GM03348 (cell line): Measurements from ENCODE around the gene PRDM5.
A peak's percentile ranks its signal among the peaks of the same experiment; 100 is the strongest.

Experiments
- DNase-seq: peaks from one replicate; pipeline ENCODE4 v3.0.0; 2012; ENCODE audit warnings: low spot score

PRDM5 gene

GRCh38 chr4:120819805-120820437, 102.6 kb downstream of the PRDM5 start:
- DNase-seq = no peak

- peak; percentile 29 for DNase-seq
Measured at GRCh38 chr4:120816296-120816965, 106.1 kb downstream of the PRDM5 start.

- DNase-seq = no peak
Measured at GRCh38 chr4:120815361-120815760, 107.2 kb downstream of the PRDM5 start.

DNA sequence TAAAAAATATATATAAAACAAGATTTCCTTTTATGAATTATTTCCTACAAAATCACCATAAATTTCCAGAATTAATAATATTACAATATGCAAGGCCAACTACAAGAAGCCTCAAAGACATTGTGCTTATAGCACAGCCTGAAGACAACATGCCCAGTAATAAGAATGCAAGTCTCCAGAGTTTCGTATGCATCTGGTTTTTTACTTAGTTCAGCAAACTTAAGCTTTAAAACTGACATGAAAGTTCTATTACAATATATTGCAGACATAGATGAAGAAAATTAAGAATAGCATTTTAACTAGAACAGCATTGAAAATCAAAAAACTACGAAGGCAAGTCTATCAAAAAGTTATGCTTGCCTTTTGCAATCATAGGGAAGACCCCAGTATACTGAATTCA, 107.6 kb downstream of the PRDM5 start:
- no peak for DNase-seq

- DNase-seq = no peak
Measured at GRCh38 chr4:120812216-120812615, 110.3 kb downstream of the PRDM5 start.

DNA sequence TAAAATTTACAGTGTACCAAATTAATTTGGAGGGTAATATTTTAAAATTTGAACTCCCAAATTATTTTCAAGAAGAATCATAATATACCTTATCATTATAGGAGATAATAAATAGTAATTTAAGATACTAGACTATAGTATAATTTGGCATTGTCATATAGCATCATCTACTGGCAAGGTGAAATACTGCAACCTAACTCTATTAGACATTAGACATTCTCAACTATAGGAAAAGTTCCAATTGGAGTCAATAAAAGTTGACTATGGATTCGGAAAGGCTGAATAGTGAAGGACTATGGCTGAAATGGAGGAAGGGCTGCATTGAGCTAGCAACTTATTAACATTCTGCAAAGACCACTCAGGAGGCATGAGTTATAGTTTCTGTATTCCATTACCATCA, 113.0 kb downstream of the PRDM5 start:
- no peak for DNase-seq

GRCh38 chr4:120808475-120809141, 113.9 kb downstream of the PRDM5 start:
- no peak for DNase-seq

DNA sequence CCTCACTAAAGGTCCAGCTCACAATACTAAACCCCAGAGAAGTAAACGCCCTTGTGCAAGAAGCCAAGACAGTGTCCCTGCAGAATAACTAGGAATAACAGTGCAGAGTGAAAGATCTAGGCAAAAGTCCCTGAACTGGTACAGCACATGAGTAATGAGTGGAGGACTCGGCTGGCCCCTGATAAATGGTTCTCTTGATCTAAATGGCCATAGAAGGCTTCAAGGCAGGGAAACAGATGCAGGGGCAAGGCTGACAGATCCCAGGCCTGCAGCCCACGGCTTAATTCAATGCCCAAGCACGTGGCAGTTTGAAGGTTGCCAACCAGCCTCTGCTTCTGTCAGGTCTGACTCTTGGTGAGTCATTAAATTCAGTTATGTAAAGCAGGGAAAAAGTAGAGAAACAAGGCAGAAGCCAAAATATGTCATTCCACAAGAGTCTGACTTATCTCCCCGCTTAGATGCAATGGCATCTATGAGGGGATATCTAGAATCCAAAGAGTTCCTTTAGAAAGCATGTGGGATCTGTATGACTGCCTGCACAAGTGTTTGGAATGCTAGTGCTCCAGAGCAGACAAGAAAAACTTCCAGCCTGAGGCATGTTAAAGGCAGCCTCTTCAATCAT, 121.3 kb downstream of the PRDM5 start:
- peak; percentile 71 for DNase-seq

DNA sequence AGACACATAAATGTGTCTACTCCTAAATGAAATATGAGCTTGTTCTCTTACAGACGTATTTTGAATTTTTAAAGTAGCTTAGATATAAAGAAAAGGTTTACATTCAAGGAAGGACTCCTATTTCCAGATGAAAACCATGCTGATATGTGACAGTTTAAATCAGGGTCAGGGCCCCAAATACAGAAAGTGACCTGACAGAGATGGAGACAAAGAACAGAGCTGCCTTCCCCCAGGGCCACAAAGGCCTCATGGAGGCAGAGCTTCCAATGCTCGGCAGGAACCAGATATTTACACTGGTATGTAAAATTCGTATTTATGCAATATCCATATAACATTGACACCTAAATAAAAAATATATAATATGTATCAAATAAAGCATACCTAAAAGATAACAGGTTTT, 124.0 kb downstream of the PRDM5 start:
- no peak for DNase-seq

- no peak for DNase-seq
Measured at GRCh38 chr4:120796271-120796670, 126.3 kb downstream of the PRDM5 start.

DNA sequence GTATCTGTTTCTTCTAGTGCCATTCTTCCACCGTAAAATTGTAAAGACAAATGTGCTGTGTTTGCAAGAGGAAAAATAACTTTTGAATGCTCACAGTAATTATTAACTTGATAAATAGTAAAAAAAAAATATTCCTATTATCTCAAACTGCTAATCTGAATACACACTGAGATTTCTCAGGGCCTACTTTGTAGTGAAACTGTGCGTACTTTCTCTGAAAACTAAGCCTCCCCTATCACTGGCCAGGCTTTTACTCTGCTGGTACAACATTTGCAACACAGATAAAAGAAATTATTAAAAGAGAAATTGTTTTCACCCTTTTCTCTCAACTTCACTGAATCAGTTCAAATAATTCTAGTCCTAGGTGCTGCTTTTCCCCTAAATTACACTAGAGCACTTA, 137.3 kb downstream of the PRDM5 start:
- DNase-seq = no peak

- no peak for DNase-seq
Measured at GRCh38 chr4:120777459-120777858, 145.1 kb downstream of the PRDM5 start.

DNA sequence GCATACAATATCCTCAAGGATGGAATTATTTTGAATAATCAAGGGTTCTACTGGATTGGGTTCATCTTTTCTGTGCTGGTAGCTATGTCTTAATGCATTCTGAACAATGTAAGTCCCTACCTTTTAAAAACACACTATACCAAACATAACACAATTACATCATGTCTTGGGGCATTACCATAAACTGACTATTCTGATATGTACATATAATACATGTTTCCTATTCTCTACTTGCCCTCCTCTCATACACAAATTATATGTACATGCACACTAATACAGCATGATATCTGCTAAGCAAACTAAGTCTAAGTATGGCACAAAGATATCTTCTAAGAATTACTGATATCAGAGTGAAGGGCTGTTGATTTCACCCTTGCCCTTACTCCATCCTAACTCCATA, 147.1 kb downstream of the PRDM5 start:
- DNase-seq = no peak

- DNase-seq = no peak
Measured at GRCh38 chr4:120773641-120774040, 148.9 kb downstream of the PRDM5 start.

DNA sequence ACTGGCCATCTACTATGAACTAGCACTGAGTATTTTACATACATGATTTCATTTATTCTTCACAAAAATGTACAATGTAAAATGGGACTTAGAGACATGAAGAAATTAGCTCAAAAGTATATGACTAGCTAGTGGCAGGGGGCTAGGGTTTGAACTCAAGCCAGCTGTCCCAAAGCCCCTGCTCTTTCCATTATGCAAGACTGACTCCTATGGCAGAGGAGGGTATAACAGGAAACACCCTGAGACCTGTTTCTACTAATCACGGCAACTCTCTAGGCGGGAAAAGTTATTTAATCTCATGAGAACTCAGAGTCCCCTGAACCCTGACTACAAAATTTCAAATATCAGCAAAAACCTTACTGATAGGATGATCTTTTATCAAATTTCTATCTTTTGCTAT, 150.6 kb downstream of the PRDM5 start:
- DNase-seq = no peak

DNA sequence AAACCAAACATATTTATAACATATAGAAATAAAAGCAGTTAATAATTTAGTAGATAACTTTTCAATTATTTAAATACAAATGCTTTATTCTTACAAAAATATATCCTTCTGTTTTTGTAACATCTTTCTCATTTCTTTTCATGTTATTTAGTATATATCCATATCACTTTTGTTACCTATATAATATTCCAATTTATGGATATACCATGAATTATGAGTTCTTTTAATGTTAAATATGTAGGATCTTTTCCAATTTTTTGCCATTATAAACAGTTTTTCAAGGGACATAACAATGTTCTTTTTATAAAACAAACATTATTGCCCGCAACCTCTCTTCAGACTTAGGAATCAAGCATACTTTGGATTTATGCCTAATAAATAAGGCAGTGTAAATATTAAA, 151.6 kb downstream of the PRDM5 start:
- no peak for DNase-seq

GRCh38 chr4:120769227-120769626, 153.3 kb downstream of the PRDM5 start:
- peak; percentile 26 for DNase-seq

DNA sequence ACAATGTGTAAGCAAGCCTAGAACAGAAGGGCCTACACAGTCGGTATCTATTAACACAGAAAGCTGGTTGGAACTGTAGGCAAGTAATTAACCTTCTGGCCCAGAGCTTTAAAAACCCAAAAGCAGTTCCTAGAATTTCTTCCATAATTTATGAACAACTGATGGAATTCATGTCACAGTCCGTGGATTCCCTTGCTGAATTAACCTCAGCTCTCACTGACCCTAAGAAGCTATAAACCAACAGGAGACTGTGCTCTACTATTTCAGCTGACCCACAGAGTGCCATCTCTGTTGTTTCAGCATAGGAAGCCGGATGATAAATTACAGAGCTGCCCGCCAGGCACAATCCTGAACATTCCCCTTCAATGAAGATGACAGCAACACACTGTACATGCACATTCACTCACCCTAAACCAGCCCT, 157.3 kb downstream of the PRDM5 start:
- DNase-seq = no peak

- DNase-seq = no peak
Measured at GRCh38 chr4:120763650-120764049, 158.9 kb downstream of the PRDM5 start.

DNA sequence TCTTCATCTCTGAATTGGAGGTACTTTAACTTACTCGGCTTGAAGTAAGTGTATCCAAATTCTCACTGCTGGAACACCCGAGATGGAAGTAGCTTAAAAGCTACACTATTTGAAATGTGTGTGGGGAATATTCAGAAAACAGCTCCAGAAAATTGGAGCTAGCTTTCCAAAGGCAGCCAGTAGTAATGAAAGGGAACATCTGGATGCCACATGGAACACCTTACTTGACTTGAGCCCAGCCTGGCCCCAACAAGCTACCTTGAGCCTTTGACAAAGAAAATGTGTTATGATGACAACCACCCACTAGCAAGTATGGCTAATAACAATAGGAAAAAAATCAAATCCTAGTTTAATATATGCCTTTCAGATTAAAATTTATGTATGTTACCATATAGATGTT, 161.5 kb downstream of the PRDM5 start:
- DNase-seq = no peak

- no peak for DNase-seq
Measured at GRCh38 chr4:120760047-120760446, 162.5 kb downstream of the PRDM5 start.

DNA sequence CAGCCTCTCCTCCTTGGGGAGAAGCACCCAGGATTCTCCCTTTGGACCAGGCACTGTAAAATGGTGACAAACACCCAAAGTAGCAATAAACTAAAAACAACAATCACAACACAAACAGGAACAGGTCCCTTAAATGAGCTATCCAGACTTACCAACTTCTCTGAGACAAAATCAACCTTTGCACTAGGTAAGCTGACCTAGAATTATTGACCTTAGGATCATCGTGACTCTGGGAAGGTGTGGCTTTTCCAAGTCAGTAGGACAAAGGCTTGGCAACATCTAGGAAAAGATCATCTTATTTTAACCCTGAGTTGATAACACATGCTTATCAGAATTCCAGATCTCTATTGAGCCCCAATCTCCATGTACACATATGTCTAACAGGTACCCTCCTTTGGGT, 166.7 kb downstream of the PRDM5 start:
- DNase-seq = no peak

DNA sequence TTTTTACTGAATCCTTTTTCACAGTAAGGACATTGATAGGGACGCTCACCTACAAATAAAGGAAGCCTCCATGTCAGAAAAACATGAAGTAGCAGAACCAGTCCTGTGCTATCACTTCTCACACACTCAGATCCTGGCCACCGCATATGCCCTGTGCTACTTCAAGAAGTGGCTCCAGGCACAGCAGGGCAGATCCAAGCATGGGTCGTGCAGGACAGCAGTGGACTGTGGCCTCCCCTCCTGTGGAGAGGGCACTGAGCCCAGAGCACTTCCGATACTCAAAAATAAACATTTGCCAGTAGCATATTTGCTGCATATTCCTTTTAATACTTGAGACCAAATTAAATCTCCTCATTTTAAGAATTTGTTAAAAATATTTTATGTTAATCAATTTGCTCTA, 167.9 kb downstream of the PRDM5 start:
- DNase-seq = no peak
